Measurements from ENCODE around the gene BMP15.

Gene BMP15

DNA sequence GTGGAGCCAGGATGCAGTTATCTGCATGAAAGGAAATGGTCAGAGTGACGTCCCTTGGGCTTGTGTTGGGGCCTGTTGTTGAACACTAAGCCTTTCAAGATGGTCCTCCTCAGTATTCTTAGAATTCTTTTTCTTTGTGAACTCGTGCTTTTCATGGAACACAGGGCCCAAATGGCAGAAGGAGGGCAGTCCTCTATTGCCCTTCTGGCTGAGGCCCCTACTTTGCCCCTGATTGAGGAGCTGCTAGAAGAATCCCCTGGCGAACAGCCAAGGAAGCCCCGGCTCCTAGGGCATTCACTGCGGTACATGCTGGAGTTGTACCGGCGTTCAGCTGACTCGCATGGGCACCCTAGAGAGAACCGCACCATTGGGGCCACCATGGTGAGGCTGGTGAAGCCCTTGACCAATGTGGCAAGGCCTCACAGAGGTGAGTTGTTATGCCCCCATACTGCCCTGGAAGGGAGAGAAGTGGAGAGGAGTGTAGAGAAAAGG is at the start of gene BMP15:
Gene BMP15 (plus strand): TSS at position 51 of the 492 bp plus-strand sequence. CDS start 49 bp downstream, at position 100.
- Histone ChIP-seq H3K9ac (ENCODE audit: low read length) (no peak within 1 kb of the TSS), H3K9me3 (ENCODE audit: control insufficient read depth, low read length) (no peaks in the 10 kb centered on the region), H3K4me3 (ENCODE audit: low read length) (no peak within 1 kb of the TSS), H3K36me3 (ENCODE audit: control insufficient read depth, insufficient read depth, low read length) (no peaks in the 10 kb centered on the region), H3K27me3 (ENCODE audit: control insufficient read depth, insufficient read depth, low read length) (no peaks in the 10 kb centered on the region), H3K4me1 (ENCODE audit: control insufficient read depth, insufficient read depth, low read length) (no peaks in the 10 kb centered on the region)

DNA sequence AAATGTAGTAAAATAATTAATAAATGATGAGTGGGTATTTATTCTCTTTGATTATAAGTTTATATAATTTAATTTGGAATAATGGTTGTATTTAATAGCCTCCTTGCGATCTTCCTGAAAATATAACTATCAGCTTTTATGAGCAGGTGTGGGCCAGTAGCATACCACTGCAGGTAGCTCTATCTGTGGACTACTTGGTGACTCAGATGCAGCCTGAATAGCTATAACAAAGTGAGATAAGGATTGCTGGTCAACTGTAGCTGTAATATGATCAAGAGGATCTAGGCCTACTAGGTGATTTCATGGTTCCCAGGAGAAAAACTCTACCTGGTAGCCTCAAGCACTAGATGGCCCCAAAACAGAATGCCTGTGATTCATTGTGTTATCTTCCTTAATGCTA is 47.1 kb upstream of the BMP15 start:
- H3K9me3 ChIP-seq (ENCODE audit: control insufficient read depth, low read length): no peaks in the 10 kb centered on the region
- H3K36me3 ChIP-seq (ENCODE audit: control insufficient read depth, insufficient read depth, low read length): no peaks in the 10 kb centered on the region
- H3K9ac ChIP-seq (ENCODE audit: low read length): no peak overlapping the region
- H3K4me1 ChIP-seq (ENCODE audit: control insufficient read depth, insufficient read depth, low read length): no peaks in the 10 kb centered on the region
- no peaks in the 10 kb centered on the region for H3K27me3 ChIP-seq (ENCODE audit: control insufficient read depth, insufficient read depth, low read length)
- H3K4me3 ChIP-seq (ENCODE audit: low read length): no peak overlapping the region

GRCh38 chrX:50865311-50865710 is 45.2 kb upstream of the BMP15 start:
- H3K27me3 ChIP-seq (ENCODE audit: control insufficient read depth, insufficient read depth, low read length): no peaks in the 10 kb centered on the region
- H3K36me3 ChIP-seq (ENCODE audit: control insufficient read depth, insufficient read depth, low read length): no peaks in the 10 kb centered on the region
- no peak overlapping the region for H3K4me3 ChIP-seq (ENCODE audit: low read length)
- no peaks in the 10 kb centered on the region for H3K9me3 ChIP-seq (ENCODE audit: control insufficient read depth, low read length)
- no peak overlapping the region for H3K9ac ChIP-seq (ENCODE audit: low read length)
- no peaks in the 10 kb centered on the region for H3K4me1 ChIP-seq (ENCODE audit: control insufficient read depth, insufficient read depth, low read length)

GRCh38 chrX:50871922-50872453 is 38.5 kb upstream of the BMP15 start:
- Histone ChIP-seq H3K36me3 (ENCODE audit: control insufficient read depth, insufficient read depth, low read length) (no peaks in the 10 kb centered on the region), H3K9me3 (ENCODE audit: control insufficient read depth, low read length) (no peaks in the 10 kb centered on the region), H3K27me3 (ENCODE audit: control insufficient read depth, insufficient read depth, low read length) (no peaks in the 10 kb centered on the region), H3K4me1 (ENCODE audit: control insufficient read depth, insufficient read depth, low read length) (no peaks in the 10 kb centered on the region), H3K4me3 (ENCODE audit: low read length) (no peak overlapping the region), H3K9ac (ENCODE audit: low read length) (no peak overlapping the region)

DNA sequence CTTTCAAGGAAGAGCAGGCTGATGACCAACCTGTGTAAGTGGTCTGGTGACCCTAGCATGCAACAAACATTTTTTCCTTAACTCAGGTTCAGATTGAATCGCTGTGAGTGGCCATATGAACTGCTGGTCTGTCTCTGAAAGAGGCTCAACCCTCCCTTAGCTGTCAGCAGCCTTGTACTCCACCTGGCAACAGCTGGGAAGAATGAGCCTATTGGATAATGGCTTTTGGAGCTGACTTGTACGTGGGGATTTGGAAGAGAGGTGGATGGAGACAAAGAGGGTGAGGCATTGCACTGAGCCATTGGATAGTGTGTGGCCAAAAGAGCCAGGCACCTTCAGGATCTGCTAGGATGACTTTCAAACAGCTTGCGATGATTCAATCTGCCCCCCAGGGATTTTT is 35.7 kb upstream of the BMP15 start:
- Histone ChIP-seq H3K4me1 (ENCODE audit: control insufficient read depth, insufficient read depth, low read length) (no peaks in the 10 kb centered on the region), H3K27me3 (ENCODE audit: control insufficient read depth, insufficient read depth, low read length) (no peaks in the 10 kb centered on the region), H3K36me3 (ENCODE audit: control insufficient read depth, insufficient read depth, low read length) (no peaks in the 10 kb centered on the region), H3K9ac (ENCODE audit: low read length) (no peak overlapping the region), H3K4me3 (ENCODE audit: low read length) (no peak overlapping the region), H3K9me3 (ENCODE audit: control insufficient read depth, low read length) (no peaks in the 10 kb centered on the region)

- no peaks in the 10 kb centered on the region for H3K9me3 ChIP-seq (ENCODE audit: control insufficient read depth, low read length)
- no peaks in the 10 kb centered on the region for H3K27me3 ChIP-seq (ENCODE audit: control insufficient read depth, insufficient read depth, low read length)
- H3K9ac ChIP-seq (ENCODE audit: low read length): no peak overlapping the region
- no peak overlapping the region for H3K4me3 ChIP-seq (ENCODE audit: low read length)
- no peaks in the 10 kb centered on the region for H3K36me3 ChIP-seq (ENCODE audit: control insufficient read depth, insufficient read depth, low read length)
- no peaks in the 10 kb centered on the region for H3K4me1 ChIP-seq (ENCODE audit: control insufficient read depth, insufficient read depth, low read length)
These were observed 34.0 kb upstream of the BMP15 start for GRCh38 chrX:50876551-50876950.

- H3K4me1 ChIP-seq (ENCODE audit: control insufficient read depth, insufficient read depth, low read length): no peaks in the 10 kb centered on the region
- H3K27me3 ChIP-seq (ENCODE audit: control insufficient read depth, insufficient read depth, low read length): no peaks in the 10 kb centered on the region
- H3K9me3 ChIP-seq (ENCODE audit: control insufficient read depth, low read length): no peaks in the 10 kb centered on the region
- no peaks in the 10 kb centered on the region for H3K36me3 ChIP-seq (ENCODE audit: control insufficient read depth, insufficient read depth, low read length)
- no peak overlapping the region for H3K4me3 ChIP-seq (ENCODE audit: low read length)
- H3K9ac ChIP-seq (ENCODE audit: low read length): no peak overlapping the region
These were observed 33.2 kb upstream of the BMP15 start for GRCh38 chrX:50877310-50877709.

GRCh38 chrX:50881028-50881427 is 29.5 kb upstream of the BMP15 start:
- no peak overlapping the region for H3K4me3 ChIP-seq (ENCODE audit: low read length)
- no peak overlapping the region for H3K9ac ChIP-seq (ENCODE audit: low read length)
- H3K27me3 ChIP-seq (ENCODE audit: control insufficient read depth, insufficient read depth, low read length): no peaks in the 10 kb centered on the region
- H3K9me3 ChIP-seq (ENCODE audit: control insufficient read depth, low read length): no peaks in the 10 kb centered on the region
- no peaks in the 10 kb centered on the region for H3K4me1 ChIP-seq (ENCODE audit: control insufficient read depth, insufficient read depth, low read length)
- no peaks in the 10 kb centered on the region for H3K36me3 ChIP-seq (ENCODE audit: control insufficient read depth, insufficient read depth, low read length)

DNA sequence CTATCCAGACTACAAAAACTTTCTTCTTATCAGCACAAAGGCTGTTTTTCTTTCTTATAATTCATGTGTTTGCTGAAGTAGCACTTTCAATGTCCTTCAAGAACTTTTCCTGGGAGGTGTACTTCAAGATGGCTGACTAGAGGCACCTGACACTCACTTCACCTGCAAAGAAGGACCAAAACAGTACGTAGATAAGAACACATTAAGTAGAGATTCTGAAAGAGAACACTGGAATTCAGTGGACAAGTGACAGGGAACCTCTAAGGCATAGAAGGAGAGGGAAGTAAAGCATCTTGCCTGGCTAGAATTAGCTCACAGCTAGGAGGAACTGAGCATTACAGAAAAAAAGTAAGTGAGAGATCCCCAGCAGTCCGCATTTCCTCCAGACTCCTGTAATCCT is 21.7 kb upstream of the BMP15 start:
- Histone ChIP-seq H3K36me3 (ENCODE audit: control insufficient read depth, insufficient read depth, low read length) (no peaks in the 10 kb centered on the region), H3K4me3 (ENCODE audit: low read length) (no peak overlapping the region), H3K9me3 (ENCODE audit: control insufficient read depth, low read length) (no peaks in the 10 kb centered on the region), H3K9ac (ENCODE audit: low read length) (no peak overlapping the region), H3K27me3 (ENCODE audit: control insufficient read depth, insufficient read depth, low read length) (no peaks in the 10 kb centered on the region), H3K4me1 (ENCODE audit: control insufficient read depth, insufficient read depth, low read length) (no peaks in the 10 kb centered on the region)

GRCh38 chrX:50889582-50889981 is 21.0 kb upstream of the BMP15 start:
- no peaks in the 10 kb centered on the region for H3K36me3 ChIP-seq (ENCODE audit: control insufficient read depth, insufficient read depth, low read length)
- H3K9me3 ChIP-seq (ENCODE audit: control insufficient read depth, low read length): no peaks in the 10 kb centered on the region
- H3K4me1 ChIP-seq (ENCODE audit: control insufficient read depth, insufficient read depth, low read length): no peaks in the 10 kb centered on the region
- H3K4me3 ChIP-seq (ENCODE audit: low read length): no peak overlapping the region
- no peaks in the 10 kb centered on the region for H3K27me3 ChIP-seq (ENCODE audit: control insufficient read depth, insufficient read depth, low read length)
- H3K9ac ChIP-seq (ENCODE audit: low read length): no peak overlapping the region

- H3K4me3 ChIP-seq (ENCODE audit: low read length): no peak overlapping the region
- H3K27me3 ChIP-seq (ENCODE audit: control insufficient read depth, insufficient read depth, low read length): no peaks in the 10 kb centered on the region
- H3K9ac ChIP-seq (ENCODE audit: low read length): no peak overlapping the region
- H3K9me3 ChIP-seq (ENCODE audit: control insufficient read depth, low read length): no peaks in the 10 kb centered on the region
- H3K36me3 ChIP-seq (ENCODE audit: control insufficient read depth, insufficient read depth, low read length): no peaks in the 10 kb centered on the region
- no peaks in the 10 kb centered on the region for H3K4me1 ChIP-seq (ENCODE audit: control insufficient read depth, insufficient read depth, low read length)
These were observed 17.5 kb upstream of the BMP15 start for GRCh38 chrX:50893047-50893446.

DNA sequence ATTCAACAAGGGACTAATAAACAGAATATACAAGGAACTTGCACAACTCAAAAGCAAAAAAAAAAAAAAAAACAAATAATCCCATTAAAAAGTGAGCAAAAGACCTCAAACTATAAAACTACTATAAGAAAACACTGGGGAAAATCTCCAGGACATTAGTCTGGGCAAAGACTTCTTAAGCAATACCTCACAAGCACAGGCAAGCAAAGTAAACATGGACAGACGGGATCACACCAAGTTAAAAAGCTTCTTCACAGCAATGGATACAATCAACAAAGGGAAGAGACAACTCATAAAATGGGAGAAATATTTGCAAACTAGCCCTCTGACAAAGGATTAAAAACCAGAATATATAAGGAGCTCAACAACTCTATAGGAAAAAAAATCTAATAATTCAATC is 17.1 kb upstream of the BMP15 start:
- H3K9me3 ChIP-seq (ENCODE audit: control insufficient read depth, low read length): no peaks in the 10 kb centered on the region
- no peak overlapping the region for H3K4me3 ChIP-seq (ENCODE audit: low read length)
- no peaks in the 10 kb centered on the region for H3K4me1 ChIP-seq (ENCODE audit: control insufficient read depth, insufficient read depth, low read length)
- no peaks in the 10 kb centered on the region for H3K27me3 ChIP-seq (ENCODE audit: control insufficient read depth, insufficient read depth, low read length)
- H3K36me3 ChIP-seq (ENCODE audit: control insufficient read depth, insufficient read depth, low read length): no peaks in the 10 kb centered on the region
- H3K9ac ChIP-seq (ENCODE audit: low read length): no peak overlapping the region

DNA sequence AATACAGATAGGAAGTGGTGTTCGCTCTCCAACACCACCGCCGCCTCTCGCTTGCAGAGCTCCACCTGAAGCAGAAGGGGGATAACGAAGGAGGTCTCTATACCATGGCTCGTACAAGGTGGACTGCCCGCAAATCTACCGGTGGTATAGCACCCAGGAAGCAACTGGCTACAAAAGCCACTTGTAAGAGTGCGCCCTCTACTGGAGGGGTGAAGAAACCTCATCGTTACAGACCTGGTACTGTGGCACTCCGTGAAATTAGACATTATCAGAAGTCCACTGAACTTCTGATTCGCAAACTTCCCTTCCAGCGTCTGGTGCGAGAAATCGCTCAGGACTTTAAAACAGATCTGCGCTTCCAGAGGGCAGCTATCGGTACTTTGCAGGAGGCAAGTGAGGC is 5.2 kb upstream of the BMP15 start:
- Histone ChIP-seq H3K4me3 (ENCODE audit: low read length) (no peak overlapping the region), H3K9ac (ENCODE audit: low read length) (no peak overlapping the region), H3K27me3 (ENCODE audit: control insufficient read depth, insufficient read depth, low read length) (no peaks in the 10 kb centered on the region), H3K9me3 (ENCODE audit: control insufficient read depth, low read length) (no peaks in the 10 kb centered on the region), H3K36me3 (ENCODE audit: control insufficient read depth, insufficient read depth, low read length) (no peaks in the 10 kb centered on the region), H3K4me1 (ENCODE audit: control insufficient read depth, insufficient read depth, low read length) (no peaks in the 10 kb centered on the region)
